GM19238 (cell line): ENCODE results near the gene TTC21B.

Source experiments
- DNase-seq: peaks from one replicate; pipeline ENCODE4 v3.0.0; 2011; ENCODE audit warnings: low spot score; ENCODE audit not compliant: insufficient read length

Gene TTC21B

DNA sequence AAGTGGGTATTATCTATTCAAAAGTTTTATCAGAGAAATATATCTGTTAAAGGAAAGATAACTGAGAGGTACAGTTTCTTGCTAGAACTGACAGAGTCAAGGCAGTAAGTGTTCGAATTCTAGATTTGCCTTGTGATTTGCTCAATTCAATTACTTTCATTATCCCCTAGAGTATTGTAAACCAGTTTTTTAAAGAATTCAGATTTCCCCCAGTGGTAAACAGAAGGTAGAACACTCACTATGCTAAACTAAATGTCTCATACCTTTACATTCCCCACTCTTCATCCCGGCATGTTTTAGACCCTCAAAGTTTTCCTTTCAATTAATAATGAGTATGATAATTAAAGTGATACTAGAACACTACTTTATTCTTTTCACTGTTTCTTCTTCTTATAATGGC, 28.6 kb downstream of the TTC21B start:
- DNase-seq = no peak

DNA sequence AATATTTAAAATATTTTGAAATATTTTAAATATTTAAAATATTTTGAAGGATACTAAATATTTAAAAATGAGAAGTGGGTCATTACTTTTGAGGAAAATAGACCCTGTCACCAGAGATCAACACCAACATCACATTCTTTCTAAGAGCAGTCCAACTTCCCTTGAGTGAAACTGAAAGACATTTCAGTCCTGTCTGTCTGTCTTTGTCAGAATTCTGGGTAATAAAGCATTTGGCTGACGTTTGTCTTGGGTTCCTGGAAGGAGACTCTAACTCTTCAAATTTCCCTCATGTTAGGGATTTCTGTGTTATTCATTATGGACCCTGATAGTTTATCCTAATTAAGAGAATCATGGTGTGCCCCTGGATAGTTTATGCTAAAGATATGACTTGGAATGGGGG, 32.8 kb downstream of the TTC21B start:
- no peak for DNase-seq

DNA sequence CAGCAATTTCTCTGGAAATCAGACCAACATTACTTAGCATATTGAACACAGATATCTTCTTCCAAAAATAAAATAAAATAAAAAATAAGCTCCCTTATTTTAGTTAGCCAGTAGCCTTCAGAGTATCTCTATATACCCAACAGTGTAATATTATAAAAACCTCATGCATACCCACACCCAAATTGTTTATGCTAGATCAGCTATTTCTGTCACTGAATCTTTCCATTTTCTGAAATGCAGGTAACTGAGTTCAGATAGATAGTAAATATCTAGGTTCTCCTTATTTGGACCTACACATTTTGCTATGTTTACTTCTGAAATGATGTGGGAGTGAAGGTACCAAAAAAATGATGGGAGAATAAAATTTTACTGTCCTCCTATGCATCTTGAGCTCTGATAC, 39.9 kb downstream of the TTC21B start:
- no peak for DNase-seq

DNA sequence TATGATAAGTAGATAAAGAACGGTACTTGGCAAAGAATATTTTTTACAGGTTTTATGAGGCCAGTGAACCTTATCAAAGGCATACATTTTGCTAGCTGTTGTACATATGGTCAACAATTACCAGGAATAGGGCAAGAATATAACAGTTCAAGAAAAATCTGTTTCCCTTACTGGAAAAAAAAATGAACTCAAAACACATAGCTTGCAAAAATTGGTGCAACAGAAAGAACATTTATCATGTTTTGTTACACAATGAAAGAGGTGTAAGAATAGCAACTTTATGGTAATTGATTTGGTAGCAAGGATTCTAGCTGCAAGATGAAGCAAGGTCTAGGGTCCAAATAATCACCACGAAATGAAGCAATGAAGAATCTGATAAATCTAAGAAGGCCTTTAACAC, 41.6 kb downstream of the TTC21B start:
- DNase-seq = no peak

DNA sequence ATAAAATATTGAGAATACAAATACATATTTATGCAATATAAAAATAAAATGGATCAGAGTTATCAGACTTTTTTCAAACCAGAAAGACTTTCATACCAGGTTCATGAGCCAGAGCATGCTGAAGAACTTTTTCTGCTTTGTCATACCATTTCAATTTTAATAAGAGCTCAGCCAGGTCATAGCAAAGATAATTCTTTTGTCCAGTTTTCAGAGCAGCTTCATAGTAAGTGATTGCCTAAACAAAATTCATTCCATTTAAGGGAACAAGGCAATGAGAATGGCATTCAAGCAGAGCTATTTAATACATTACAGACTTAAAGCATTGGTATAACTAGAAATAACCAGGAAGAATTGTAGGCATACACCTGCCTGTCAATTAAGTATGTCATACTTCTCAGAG, 42.3 kb downstream of the TTC21B start:
- DNase-seq = no peak

DNA sequence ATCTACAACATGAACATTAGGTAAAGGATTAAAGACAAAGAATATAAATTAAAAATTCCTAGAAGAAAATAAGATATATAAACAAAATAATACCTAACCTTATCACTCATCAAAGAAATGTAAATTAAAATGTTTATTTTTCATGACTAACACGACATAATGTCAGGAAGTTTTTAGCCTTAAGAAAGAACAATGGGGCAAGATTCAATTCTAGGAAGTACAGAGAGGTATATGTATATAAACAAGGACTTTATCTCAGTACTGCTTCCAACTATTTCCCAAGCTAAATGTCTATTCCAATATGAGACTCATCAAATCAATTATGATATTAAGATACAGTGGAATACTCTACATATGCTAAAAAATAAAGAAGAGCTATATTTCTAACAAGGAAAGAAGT, 44.1 kb downstream of the TTC21B start:
- DNase-seq = no peak

DNA sequence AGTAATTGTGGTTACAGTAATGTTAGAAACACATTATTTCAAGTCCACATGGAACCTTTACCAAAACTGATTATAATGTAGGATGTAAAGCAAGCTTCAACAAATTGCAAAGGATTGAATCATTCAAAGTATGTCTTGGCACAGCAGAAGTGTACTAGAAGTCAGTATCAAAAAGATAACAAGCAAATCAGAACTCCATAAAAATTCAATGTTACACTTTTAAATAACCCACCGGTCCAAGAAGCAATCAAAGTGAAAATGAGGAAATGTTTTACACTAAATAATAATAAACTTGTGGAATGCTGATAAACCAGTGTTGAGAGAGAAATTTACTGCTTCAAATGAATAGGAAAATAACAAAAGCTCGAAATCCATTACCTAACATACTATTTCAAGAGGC, 47.7 kb downstream of the TTC21B start:
- DNase-seq = no peak

DNA sequence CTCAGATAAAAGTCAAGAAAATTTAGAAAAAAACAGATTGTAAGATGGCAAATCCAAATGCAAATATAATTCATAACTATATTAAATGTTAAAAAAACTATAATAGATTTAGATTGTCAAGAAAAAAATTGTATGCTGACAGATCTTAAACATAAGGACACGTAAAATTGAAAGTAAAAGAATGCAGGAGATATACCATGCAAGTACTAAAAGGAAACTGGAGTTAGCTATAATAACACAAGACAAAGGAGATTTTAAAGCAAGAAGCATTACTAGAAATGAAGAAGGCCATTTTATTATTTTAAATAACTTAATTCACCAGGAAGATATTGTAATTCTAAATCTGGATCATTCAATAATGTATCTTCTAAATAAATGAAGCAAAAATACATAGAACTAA, 48.3 kb downstream of the TTC21B start:
- no peak for DNase-seq

DNA sequence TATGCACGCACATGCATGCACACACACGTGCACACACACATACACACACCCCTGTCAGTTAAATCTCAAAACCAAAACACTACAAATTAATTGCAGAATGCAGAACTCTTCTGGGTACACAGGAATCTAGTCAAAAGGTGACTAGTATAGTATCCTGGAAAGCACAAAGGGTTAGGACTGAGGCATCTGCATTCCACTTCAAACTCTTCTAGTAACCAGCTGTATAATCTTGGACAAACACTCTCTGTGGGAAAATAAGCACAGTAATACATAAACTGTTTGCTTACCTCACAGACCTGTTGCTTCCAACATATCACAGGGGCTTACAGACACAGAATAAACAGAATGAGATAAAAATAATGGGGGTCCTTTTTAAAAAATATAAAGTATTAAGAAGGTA, 49.1 kb downstream of the TTC21B start:
- DNase-seq = no peak

DNA sequence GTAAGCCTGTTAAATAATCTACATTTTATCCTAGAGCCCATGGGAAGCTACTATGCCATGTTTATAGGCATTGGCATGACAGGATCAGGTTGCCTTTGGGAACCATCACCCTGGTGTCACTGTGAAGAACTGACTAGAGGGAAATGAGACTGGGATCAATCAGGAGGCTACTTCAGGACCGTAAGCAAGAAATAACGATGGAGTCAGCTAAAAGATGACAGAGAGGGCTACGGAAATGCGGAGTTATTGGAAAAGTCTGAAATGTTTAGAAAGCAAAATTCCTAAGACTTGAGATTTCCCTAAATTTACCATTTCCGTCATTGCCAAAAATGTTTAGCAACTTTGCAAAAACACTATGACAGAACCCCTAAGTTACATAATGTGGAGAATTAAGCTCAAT, 50.2 kb downstream of the TTC21B start:
- no peak for DNase-seq

DNA sequence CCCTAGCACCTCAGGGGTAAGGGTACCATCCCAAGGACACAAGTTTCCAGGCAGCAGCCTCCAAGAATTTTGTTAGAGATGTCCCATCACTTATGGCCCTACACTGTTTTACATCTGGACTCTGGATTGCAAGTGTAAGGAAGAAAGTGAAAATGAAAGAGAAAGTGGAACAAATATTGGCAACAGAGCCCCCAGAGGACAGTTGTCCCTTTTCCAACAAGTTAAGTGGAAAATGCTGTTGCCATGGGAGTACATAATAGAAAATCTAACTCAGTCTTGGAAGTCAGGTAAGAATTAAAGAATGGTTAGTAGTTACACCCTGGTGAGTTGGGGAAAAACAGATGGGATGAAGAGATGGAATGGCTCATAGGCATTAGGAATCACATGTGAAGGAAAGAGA, 50.6 kb downstream of the TTC21B start:
- DNase-seq = no peak

DNA sequence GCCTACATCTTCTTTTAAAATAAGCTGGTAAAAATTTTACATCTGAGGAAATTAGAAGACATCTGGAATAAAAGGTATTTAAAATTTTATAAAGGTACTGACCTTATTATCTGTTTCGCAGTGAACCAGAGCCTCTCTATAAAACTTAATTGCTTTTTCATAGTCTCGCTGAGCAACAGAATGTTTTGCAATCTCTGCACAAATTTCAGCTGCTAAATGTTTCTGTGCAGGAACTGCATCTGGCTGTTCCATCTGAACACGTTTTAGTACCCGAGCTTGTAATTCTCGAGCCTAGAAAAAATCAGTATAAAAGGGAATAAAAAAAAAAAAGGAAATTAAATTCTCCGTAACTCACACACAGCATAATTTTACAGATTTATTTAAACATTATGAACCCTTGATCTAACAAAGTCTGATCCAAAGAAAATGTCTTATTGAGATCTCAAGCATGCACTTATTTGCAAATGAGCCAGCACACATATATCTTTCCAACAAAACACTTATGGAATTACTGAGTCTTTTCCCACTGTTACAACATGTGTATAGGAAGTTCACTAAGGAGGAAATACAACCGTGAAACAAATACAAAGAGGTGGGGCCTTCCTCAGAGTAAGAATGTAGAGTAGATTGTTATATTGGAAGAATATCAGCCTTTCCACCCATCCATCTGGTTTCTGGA, 51.8 kb downstream of the TTC21B start:
- no peak for DNase-seq

DNA sequence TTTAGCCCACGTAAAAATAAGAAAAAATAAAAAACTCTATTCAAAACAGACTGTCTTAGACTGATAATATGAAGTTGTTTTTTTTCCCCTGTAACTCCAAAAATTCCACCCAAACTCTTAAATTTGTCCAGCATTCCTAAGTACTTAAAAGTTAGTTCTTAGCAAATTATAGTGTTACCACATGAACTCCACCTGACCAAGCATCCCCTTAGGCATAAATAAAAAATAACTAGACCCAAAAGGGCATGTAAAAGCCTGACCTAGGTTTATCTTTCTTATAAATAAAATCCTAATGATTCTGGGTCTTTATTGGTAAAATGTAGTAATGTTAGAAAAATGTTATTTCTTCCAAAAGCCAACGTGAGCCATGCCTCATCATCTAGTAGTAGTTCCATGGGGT, 54.3 kb downstream of the TTC21B start:
- no peak for DNase-seq

DNA sequence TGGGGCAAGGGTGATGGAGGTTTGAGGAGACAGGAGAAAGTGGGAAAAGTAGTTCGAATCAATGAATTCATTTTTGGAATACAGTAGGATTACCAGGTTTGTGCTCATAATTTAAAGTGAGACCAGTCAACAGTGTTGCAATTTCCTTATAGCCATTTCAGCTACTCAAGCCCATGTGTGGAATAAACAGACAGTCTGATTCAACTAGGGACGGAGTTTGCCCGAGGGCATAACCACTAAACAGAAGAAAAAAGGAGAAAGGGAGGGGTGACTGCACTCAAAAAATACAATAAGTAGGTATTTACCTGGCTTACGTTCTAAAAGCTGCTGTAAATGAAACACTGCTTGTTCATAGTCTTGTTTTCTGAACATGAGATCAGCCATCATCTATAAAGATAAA, 55.2 kb downstream of the TTC21B start:
- DNase-seq = no peak

DNA sequence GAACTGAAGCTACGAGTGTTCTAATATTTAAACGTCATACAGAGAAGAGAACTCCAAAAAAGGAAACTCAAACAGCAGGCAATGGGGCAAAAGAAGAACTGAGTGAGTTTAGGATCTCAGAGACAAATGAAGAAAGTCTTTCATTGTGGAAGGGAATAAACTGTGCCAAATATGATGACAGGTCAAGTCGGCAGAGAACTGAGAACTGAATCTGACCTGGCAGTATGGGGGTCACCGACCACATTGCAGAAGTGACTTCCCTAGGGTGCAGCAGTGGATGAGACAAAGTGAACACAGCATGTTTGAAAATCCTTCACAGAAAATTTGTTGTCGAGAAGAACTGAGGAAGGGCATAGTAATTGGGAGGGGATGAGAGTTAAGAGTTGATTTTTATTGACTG, 55.9 kb downstream of the TTC21B start:
- DNase-seq = no peak

DNA sequence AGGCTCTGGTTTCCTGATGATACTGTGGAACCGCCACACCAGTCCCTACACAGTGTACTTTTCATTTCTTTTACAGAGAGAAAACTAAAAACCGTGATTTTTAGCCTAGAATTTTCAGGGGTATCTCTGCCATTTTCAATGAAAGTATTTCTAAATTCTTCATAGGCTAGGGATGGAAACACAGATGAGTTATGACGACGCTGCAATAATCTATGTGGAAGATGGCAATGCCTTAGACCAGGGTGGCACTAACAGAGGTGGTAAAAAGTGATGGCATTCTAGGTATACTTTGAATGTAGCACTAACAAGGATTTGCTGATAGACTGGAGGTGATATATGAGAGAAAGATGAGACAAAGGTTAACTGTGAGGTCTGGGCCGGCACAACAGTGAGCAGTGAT, 56.5 kb downstream of the TTC21B start:
- no peak for DNase-seq

DNA sequence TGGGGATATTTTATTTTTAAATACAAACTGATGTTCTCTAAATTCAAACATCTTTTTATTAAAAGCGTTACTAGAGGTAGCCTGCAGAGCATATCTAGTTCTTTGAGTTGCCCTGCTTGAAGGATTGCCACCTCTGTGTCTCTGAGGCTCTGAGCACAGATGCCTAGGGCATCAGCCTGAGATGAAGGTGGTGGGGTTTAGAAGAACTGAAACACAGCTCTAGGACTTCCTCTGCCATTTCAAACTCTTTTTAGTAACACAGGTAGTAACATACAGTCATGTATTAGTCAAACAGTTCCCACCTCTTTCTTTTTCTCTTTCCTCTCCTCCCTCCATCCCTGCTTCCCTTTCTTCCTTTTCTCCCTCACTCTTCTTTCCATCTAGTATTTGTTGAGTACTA, 57.6 kb downstream of the TTC21B start:
- DNase-seq = no peak

DNA sequence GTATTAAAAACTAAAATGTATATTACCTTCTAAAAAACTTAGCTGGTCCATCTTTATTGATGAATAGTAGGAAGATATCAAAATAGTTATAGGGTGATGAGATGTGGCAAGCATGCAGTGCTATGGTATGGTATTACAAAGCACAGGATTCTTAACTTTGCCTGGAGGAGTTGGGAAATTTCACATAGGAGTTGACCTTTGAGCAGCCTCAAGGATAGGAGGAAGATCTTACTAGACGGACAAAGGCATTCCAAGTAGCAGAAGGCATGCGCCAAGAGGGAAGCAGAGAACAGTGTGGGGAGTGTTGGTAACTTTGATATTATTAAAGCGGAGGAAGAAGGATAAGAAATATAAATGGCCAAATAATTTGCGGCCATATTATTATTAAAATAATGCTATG, 60.0 kb downstream of the TTC21B start:
- no peak for DNase-seq

DNA sequence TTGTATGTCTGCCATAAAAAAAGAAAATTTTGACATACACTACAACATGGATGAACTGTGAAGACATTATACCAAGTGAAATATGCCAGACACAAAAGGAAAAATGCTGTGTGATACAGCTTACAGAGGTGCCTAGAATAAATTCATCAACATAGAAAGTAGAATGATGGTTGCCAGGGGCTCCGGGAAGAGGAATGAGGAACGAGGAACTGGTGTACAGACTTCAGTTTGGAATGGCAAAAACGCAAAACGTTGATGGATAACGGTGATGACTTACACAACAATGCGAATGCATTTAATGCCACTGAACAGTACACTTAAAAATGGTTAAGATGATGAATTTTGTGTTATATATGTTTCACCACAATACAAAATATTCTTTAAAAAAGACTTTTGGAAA, 61.0 kb downstream of the TTC21B start:
- no peak for DNase-seq

DNA sequence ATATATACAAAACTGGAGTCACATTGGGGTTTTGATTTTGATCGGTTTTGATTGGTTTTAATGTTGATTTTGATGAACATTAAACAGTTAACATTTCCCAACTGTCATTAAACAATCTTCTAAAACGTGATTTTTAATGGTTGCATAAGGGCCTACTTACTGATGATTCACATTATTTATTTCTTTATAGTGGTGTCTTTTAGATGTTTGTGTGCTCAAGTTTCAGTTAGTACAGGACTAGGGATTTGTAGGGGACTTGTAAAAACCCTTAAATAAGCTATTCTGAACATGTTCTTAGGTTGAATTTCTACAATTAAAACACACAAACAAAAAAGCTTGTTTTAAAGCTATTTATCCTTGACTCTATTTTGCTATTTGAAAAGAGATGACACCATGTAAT, 61.6 kb downstream of the TTC21B start:
- DNase-seq = no peak

DNA sequence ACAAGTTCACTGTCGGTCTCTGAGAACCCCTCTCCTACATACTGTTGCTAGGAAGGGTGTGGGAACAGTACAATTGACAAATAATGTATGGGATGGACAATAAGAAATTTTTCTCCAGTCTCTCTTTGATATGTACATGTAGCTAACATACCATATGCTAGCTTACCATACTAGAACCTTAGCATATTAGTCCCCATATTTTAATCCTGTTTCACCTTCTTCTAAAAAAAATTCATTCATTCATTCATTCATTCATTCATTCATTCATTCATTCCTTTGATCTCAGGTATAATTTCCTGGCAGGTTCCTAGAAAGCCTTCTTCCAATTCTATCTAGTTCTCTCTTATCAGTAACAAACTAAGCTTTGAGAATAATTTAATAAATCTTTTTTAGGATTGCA, 62.2 kb downstream of the TTC21B start:
- DNase-seq = no peak

DNA sequence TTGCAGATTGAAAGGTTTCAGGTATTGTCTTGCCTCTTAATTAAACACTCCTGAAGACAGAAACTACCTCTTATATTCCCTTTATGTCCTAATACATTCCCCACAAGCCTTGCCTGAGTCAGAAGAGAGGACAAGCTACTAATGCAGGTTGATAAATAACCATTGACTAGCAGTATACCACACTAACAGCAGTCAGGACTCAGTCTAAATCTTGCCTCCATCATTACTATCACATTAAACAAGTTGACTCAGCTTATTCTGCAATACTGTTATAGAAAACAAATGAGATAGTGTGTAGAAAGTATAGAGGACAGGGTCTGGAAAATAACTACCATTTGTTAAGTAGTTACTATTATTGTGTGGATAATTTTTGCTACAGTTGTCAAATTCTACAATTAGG, 63.8 kb downstream of the TTC21B start:
- DNase-seq = no peak

DNA sequence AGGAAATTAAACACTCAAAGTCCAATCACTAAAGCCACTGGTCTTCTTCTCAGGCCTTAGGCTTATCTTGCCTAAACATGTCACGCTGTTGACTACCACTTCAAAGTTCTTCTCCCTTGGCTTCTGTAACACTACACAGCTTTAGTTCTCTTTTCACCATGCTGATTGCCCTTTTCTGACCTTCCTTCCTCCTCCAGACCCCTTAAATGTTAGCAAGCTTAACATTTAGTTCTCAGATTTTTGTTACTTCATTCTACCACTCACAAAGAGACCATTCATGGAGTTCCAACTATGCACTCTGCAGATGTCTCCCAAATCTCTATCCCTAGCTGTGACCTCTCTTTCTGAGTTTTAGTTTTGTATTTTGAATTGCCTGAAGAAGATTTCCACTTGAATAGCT, 64.4 kb downstream of the TTC21B start:
- no peak for DNase-seq

DNA sequence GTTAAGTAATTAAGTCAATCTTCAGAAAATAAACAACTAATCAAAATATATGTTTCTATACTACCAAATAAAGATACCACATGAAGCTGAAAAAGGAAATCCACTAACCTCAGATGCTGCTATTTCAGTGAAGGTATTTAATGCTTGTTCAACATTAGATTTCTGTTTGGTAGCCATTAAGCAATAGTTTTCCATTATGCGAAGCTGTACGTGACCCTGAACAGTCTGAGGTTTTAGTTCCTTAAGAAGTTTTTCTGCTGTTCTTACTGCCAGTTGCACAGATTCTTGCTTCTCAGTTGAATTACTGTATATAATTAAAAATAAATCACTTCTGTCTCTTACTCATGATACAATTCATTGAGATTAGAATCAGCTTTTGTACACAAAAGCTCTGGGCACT, 65.4 kb downstream of the TTC21B start:
- DNase-seq = no peak
